ENCODE results near the gene FITM1.

- TF ChIP-seq EZH2phosphoT487 (IDR thresholded peaks at IDR 0.05; ENCODE audit: low read length) (no peak), CTCF (IDR thresholded peaks at IDR 0.05; ENCODE audit: low read length) (no peak)
Observed at GRCh38 chr14:24082411-24083080, 47.9 kb upstream of the FITM1 start.
